ENCODE measurements around the gene TFPT. TPM values are rescaled to one million over a fixed set of nuclear protein-coding genes. Genes with fewer than 3 reads are reported as not detected.

The TFPT gene
- total and polyA plus RNA-seq, 2 of the 4 experiments (the other 2 are of a cell fraction): 7.9 to 17.1 TPM

GRCh38 chr19:54125713-54126112, 10.3 kb upstream of the TFPT start:
- Histone ChIP-seq H3K4me2 (ENCODE audit: low read depth, low read length) (no peak overlapping the region), H2AK9ac (replicated peaks; ENCODE audit: low read depth, low read length, poor library complexity) (no peak overlapping the region), H2AK5ac (ENCODE audit: low read depth, low read length) (no peak overlapping the region), H3K18ac (ENCODE audit: low read depth, low read length) (no peak overlapping the region), H3K23ac (ENCODE audit: low read depth, low read length) (no peak overlapping the region), H3K9me1 (ENCODE audit: insufficient read depth, low read length) (no peaks in the 10 kb centered on the region), H3K14ac (replicated peaks; ENCODE audit: low read depth, low read length) (no peak overlapping the region), H2BK15ac (ENCODE audit: low read depth, low read length) (no peak overlapping the region), H2BK20ac (ENCODE audit: low read depth, low read length) (no peak overlapping the region), H3K4me3 (ENCODE audit: insufficient read depth, low read depth, low read length) (no peak overlapping the region), H4K20me1 (ENCODE audit: insufficient read depth, low read length) (no peaks in the 10 kb centered on the region), H3K56ac (ENCODE audit: extremely low read depth, insufficient read depth, low read length) (no peak overlapping the region), H2BK5ac (ENCODE audit: low read depth, low read length, poor library complexity, severe bottlenecking) (no peak overlapping the region), H4K91ac (ENCODE audit: insufficient read depth, low read depth, low read length) (no peak overlapping the region), H3K4ac (ENCODE audit: low read depth, low read length) (no peak overlapping the region), H3K79me1 (ENCODE audit: low read depth in 1 of 2, low read length in 2 of 2) (no peaks in the 10 kb centered on the region; a peak in 1 of 4 replicates), H2BK120ac (ENCODE audit: low read depth, low read length) (no peak overlapping the region), H3K27me3 (ENCODE audit: control insufficient read depth, insufficient read depth, low read length) (no peaks in the 10 kb centered on the region), H3K9ac (ENCODE audit: low read depth, low read length) (no peak overlapping the region), H4K5ac (ENCODE audit: low read depth, low read length) (no peak overlapping the region), H3K9me3 (ENCODE audit: control insufficient read depth, insufficient read depth, low read length) (no peaks in the 10 kb centered on the region), H3K27ac (ENCODE audit: insufficient read depth, low read length) (no peak overlapping the region), H3K4me1 (ENCODE audit: control insufficient read depth, insufficient read depth, low read length) (no peaks in the 10 kb centered on the region), H2AFZ (replicated peaks; ENCODE audit: low read length, poor library complexity) (no peak overlapping the region), H4K8ac (ENCODE audit: low read depth in 2 of 2, low read length in 2 of 2) (no peak overlapping the region), H3K36me3 (ENCODE audit: control insufficient read depth, insufficient read depth, low read length) (peaks cover 75% of the 10 kb centered on the region)
- in situ Hi-C loops (cut with MboI; ENCODE audit: low sequenced_read_pairs): loop anchor here (25.0 kb wide), 1 partner anchor 1537 kb away; the partner anchor contains the start of gene U2AF2
- dilution Hi-C loops (cut with HindIII; ENCODE audit: low sequenced_read_pairs, unreplicated experiment): no loop called here
- no peak for DNase-seq
- POLR2A ChIA-PET (ENCODE audit: unreplicated experiment): no interaction called here
- WGBS, 2 experiments (ENCODE audit: extremely low coverage in 2 of 2, insufficient read length in 1 of 2): 94% methylated on average over 3 of the region's 9 CpGs; no CpG with 5 or more reads in 1 of the 2 experiments
- intact Hi-C loops (cut with micrococcal nuclease): no loop called here
- no peak for ATAC-seq (ENCODE audit: low read depth)
- TF ChIP-seq FOS (IDR thresholded peaks at IDR 0.05; ENCODE audit: low read depth, low read length) (no peak), MAFK (IDR thresholded peaks at IDR 0.05; ENCODE audit: low read depth, low read length) (no peak), ELK1 (IDR thresholded peaks at IDR 0.05; ENCODE audit: borderline replicate concordance, low read depth, low read length) (no peak), BHLHE40 (IDR thresholded peaks at IDR 0.05; ENCODE audit: low read depth, low read length) (no peak), POLR2A (IDR thresholded peaks at IDR 0.05; ENCODE audit: low read depth, low read length) (no peak), SMC3 (IDR thresholded peaks at IDR 0.05; ENCODE audit: low read depth, low read length) (no peak), CEBPB (IDR thresholded peaks at IDR 0.05; ENCODE audit: low read depth, low read length) (no peak), MAZ (IDR thresholded peaks at IDR 0.05; ENCODE audit: borderline replicate concordance, low read depth, low read length) (no peak), RAD21 (IDR thresholded peaks at IDR 0.05; ENCODE audit: low read length) (no peak), USF2 (IDR thresholded peaks at IDR 0.05; ENCODE audit: low read depth, low read length) (no peak)
- CTCF ChIA-PET: no interaction called here
- no TSS peak for BruUV-seq (replicated peaks)

All from IMR-90 (cell line).